HG03159 (cell line): ENCODE data around the gene TANGO2.

Experiments used
- ATAC-seq: cut with Tn5 transposase; IDR thresholded peaks from one replicate; pipeline ENCODE4 v1.9.1; 2021; ENCODE audit warnings: mild to moderate bottlenecking, moderate library complexity; ENCODE audit not compliant: unreplicated experiment

Gene TANGO2

GRCh38 chr22:20096574-20097420, 75.9 kb downstream of the TANGO2 start:
- no peak for ATAC-seq

- ATAC-seq: no peak
Observed at GRCh38 chr22:20099099-20099711, 78.3 kb downstream of the TANGO2 start.

GRCh38 chr22:20101638-20102037, 80.7 kb downstream of the TANGO2 start:
- no peak for ATAC-seq

- no peak for ATAC-seq
Observed at GRCh38 chr22:20102203-20102780, 81.4 kb downstream of the TANGO2 start.

GRCh38 chr22:20105456-20106204, 84.7 kb downstream of the TANGO2 start:
- no peak for ATAC-seq

- ATAC-seq: no peak
Observed at GRCh38 chr22:20106205-20106848, 85.4 kb downstream of the TANGO2 start.

GRCh38 chr22:20106849-20107237, 85.9 kb downstream of the TANGO2 start:
- ATAC-seq: no peak

GRCh38 chr22:20107471-20107901, 86.6 kb downstream of the TANGO2 start:
- ATAC-seq: no peak

GRCh38 chr22:20107951-20108756, 87.2 kb downstream of the TANGO2 start:
- ATAC-seq: no peak

GRCh38 chr22:20108757-20109230, 87.9 kb downstream of the TANGO2 start:
- ATAC-seq: no peak

GRCh38 chr22:20109411-20110358, 88.8 kb downstream of the TANGO2 start:
- ATAC-seq: no peak

GRCh38 chr22:20110359-20110985, 89.6 kb downstream of the TANGO2 start:
- ATAC-seq: no peak

- ATAC-seq: no peak
Observed at GRCh38 chr22:20111045-20111688, 90.3 kb downstream of the TANGO2 start.

GRCh38 chr22:20111689-20112622, 91.0 kb downstream of the TANGO2 start:
- no peak for ATAC-seq

GRCh38 chr22:20112623-20113511, 92.0 kb downstream of the TANGO2 start:
- no peak for ATAC-seq
